ENCODE data around the gene INPPL1.

DNA sequence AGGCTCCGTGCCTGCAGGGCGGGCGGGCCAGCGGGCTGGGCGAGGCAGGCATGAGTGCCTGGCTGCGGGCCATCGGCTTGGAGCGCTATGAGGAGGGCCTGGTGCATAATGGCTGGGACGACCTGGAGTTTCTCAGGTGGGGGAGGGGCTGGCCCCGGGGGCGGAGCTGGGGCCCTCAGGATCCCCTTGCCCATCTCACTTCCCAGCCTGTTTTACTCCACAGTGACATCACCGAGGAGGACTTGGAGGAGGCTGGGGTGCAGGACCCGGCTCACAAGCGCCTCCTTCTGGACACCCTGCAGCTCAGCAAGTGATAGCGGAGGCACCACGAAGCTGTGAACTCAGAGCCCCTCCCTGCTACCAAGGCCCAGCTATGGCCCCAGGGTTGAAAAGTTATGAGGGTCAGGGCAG lies 13.5 kb downstream of the INPPL1 start:
- no peak for TF ChIP-seq POLR2AphosphoS5 (IDR thresholded peaks at IDR 0.05; ENCODE audit: borderline replicate concordance, low read depth, low read length)
- no peak for TF ChIP-seq EZH2 (IDR thresholded peaks at IDR 0.05)
- no peak for TF ChIP-seq FOXP2 (optimal IDR thresholded peaks at IDR 0.05; ENCODE audit: control extremely low read depth, extremely low read length, insufficient read depth)

Data from SK-N-MC (cell line).